Mesenchymal stem cell (in vitro differentiated cells and primary cell): Measurements from ENCODE around the gene EP400.

Experiments
- DNase-seq: peaks from one replicate; pipeline ENCODE4 v3.0.0-alpha.2; 2013
- H2AFZ ChIP-seq: one replicate; pipeline ENCODE4 v1.6.1; 2013; ENCODE audit warnings: low read depth, mild to moderate bottlenecking, control low read depth, inconsistent platforms, low read length, moderate library complexity
- H2AK5ac ChIP-seq: 2 replicates; pipeline ENCODE4 v1.6.1; 2013; ENCODE audit warnings: low read length, moderate library complexity, mild to moderate bottlenecking, inconsistent platforms; ENCODE audit not compliant: severe bottlenecking
- H2BK120ac ChIP-seq: one replicate; pipeline ENCODE4 v1.6.1; 2013; ENCODE audit warnings: low read depth, mild to moderate bottlenecking, inconsistent platforms, low read length, moderate library complexity
- H2BK12ac ChIP-seq, 2 experiments: one replicate each; pipeline ENCODE4 v1.6.1; 2013; ENCODE audit warnings: inconsistent platforms in 2 of 2, low read length in 2 of 2, mild to moderate bottlenecking in 2 of 2, moderate library complexity in 2 of 2, control low read depth in 1 of 2
- H2BK15ac ChIP-seq: one replicate; pipeline ENCODE4 v1.6.1; 2013; ENCODE audit warnings: mild to moderate bottlenecking, low read depth, inconsistent platforms; ENCODE audit not compliant: poor library complexity, severe bottlenecking
- H2BK5ac ChIP-seq: 2 replicates; pipeline ENCODE4 v1.6.1; 2013; ENCODE audit warnings: low read depth, mild to moderate bottlenecking, low read length, control low read depth, inconsistent platforms; ENCODE audit not compliant: poor library complexity, severe bottlenecking
- H3K14ac ChIP-seq, 2 experiments: one replicate each; pipeline ENCODE4 v1.6.1; 2013; ENCODE audit warnings: inconsistent platforms in 2 of 2, low read length in 2 of 2, control low read depth in 1 of 2, mild to moderate bottlenecking in 1 of 2, moderate library complexity in 1 of 2
- H3K18ac ChIP-seq, 2 experiments: one replicate each; pipeline ENCODE4 v1.6.1; 2013; ENCODE audit warnings: inconsistent platforms in 2 of 2, low read length in 2 of 2, control low read depth in 1 of 2, low read depth in 1 of 2, mild to moderate bottlenecking in 1 of 2
- H3K23ac ChIP-seq, 2 experiments: one replicate each; pipeline ENCODE4 v1.6.1; 2013; ENCODE audit warnings: inconsistent platforms in 2 of 2, low read length in 2 of 2, mild to moderate bottlenecking in 2 of 2, moderate library complexity in 2 of 2, control low read depth in 1 of 2
- H3K27ac ChIP-seq: 2 replicates; pipeline ENCODE4 v1.5.1; 2013; ENCODE audit warnings: mild to moderate bottlenecking, moderate library complexity, low read length, control low read depth, inconsistent platforms; ENCODE audit not compliant: poor library complexity, severe bottlenecking
- H3K27me3 ChIP-seq, 2 experiments: 2 replicates each; pipeline versions ENCODE4 v1.6.1 to v1.7.0; 2013; ENCODE audit warnings: low read length in 2 of 2, mild to moderate bottlenecking in 2 of 2, moderate library complexity in 2 of 2, control low read depth in 1 of 2, inconsistent platforms in 1 of 2; ENCODE audit not compliant: control insufficient read depth in 1 of 2, insufficient read depth in 1 of 2
- H3K36me3 ChIP-seq, 2 experiments: 2 replicates each; pipeline versions ENCODE4 v1.6.1 to v1.7.0; 2013; ENCODE audit warnings: low read length in 2 of 2, control low read depth in 1 of 2, inconsistent platforms in 1 of 2, low read depth in 1 of 2, mild to moderate bottlenecking in 1 of 2; ENCODE audit not compliant: insufficient read depth in 2 of 2, control insufficient read depth in 1 of 2
- H3K4ac ChIP-seq, 2 experiments: one replicate each; pipeline ENCODE4 v1.6.1; 2013; ENCODE audit warnings: inconsistent platforms in 2 of 2, low read length in 2 of 2, mild to moderate bottlenecking in 2 of 2, moderate library complexity in 2 of 2, control low read depth in 1 of 2, low read depth in 1 of 2
- H3K4me1 ChIP-seq: 2 replicates; pipeline ENCODE4 v1.6.1; 2013; ENCODE audit warnings: low read depth, low read length, control low read depth; ENCODE audit not compliant: control insufficient read depth, insufficient read depth
- H3K4me2 ChIP-seq: 2 replicates; pipeline ENCODE4 v1.6.1; 2013; ENCODE audit warnings: low read length, mild to moderate bottlenecking, inconsistent platforms; ENCODE audit not compliant: poor library complexity, severe bottlenecking
- H3K4me3 ChIP-seq, 2 experiments: 2 replicates each; pipeline versions ENCODE4 v1.5.1 to v1.7.0; 2013; ENCODE audit warnings: low read length in 2 of 2, mild to moderate bottlenecking in 2 of 2, control low read depth in 1 of 2, low read depth in 1 of 2; ENCODE audit not compliant: insufficient read depth in 1 of 2
- H3K79me1 ChIP-seq: replicated peaks from 2 replicates; pipeline ENCODE4 v1.6.1; 2013; ENCODE audit warnings: mild to moderate bottlenecking, control low read depth, low read length, inconsistent platforms; ENCODE audit not compliant: poor library complexity, severe bottlenecking
- H3K9ac ChIP-seq: 2 replicates; pipeline ENCODE4 v1.7.0; 2013; ENCODE audit warnings: mild to moderate bottlenecking, low read length, moderate library complexity
- H3K9me3 ChIP-seq: 2 replicates; pipeline ENCODE4 v1.7.0; 2013; ENCODE audit warnings: mild to moderate bottlenecking, low read length; ENCODE audit not compliant: control insufficient read depth
- H4K8ac ChIP-seq: one replicate; pipeline ENCODE4 v1.6.1; 2013; ENCODE audit warnings: inconsistent platforms, mild to moderate bottlenecking, low read length, moderate library complexity
- H4K91ac ChIP-seq: one replicate; pipeline ENCODE4 v1.6.1; 2013; ENCODE audit warnings: mild to moderate bottlenecking, low read length, inconsistent platforms
- WGBS: methylation state at CpG from one replicate; pipeline ENCODE4 v1.1.7; 2013; ENCODE audit warnings: mixed read lengths; 5-methylcytosine and 5-hydroxymethylcytosine counted together

EP400 gene

GRCh38 chr12:131905081-131905629 lies 44.6 kb upstream of the EP400 start:
- Histone ChIP-seq H3K4ac (no peak overlapping the region), H3K9me3 (no peaks in the 10 kb centered on the region), H3K4me3 (no peak overlapping the region), H2BK15ac (no peak overlapping the region), H2AFZ (no peak overlapping the region), H3K4me1 (peaks cover 22% of the 10 kb centered on the region), H2AK5ac (no peak overlapping the region), H3K36me3 (peaks cover 7 to 93% of the 10 kb centered on the region in 2 experiments), H3K14ac (no peak overlapping the region), H3K4me2 (no peak overlapping the region), H4K8ac (no peak overlapping the region), H3K27me3 (no peaks in the 10 kb centered on the region), H3K27ac (no peak overlapping the region), H3K79me1 (peaks cover 76% of the 10 kb centered on the region), H2BK120ac (no peak overlapping the region), H3K23ac (no peak overlapping the region), H2BK12ac (no peak overlapping the region), H4K91ac (no peak overlapping the region), H2BK5ac (no peak overlapping the region), H3K9ac (no peak overlapping the region), H3K18ac (no peak overlapping the region)
- 90% methylated on average over 13 of the region's 13 CpGs for WGBS
- DNase-seq = no peak

- no peak overlapping the region for H3K18ac ChIP-seq
- H3K4me3 ChIP-seq = no peak overlapping the region
- H3K9me3 ChIP-seq = no peaks in the 10 kb centered on the region
- no peaks in the 10 kb centered on the region for H3K27me3 ChIP-seq
- no peak overlapping the region for H2BK15ac ChIP-seq
- H3K36me3 ChIP-seq = peaks cover 12 to 93% of the 10 kb centered on the region in 2 experiments
- no peak overlapping the region for H3K4me2 ChIP-seq
- H4K8ac ChIP-seq = no peak overlapping the region
- 97% methylated on average over 15 of the region's 15 CpGs for WGBS
- peaks cover 72% of the 10 kb centered on the region for H3K79me1 ChIP-seq
- H2AK5ac ChIP-seq = no peak overlapping the region
- H3K4ac ChIP-seq = no peak overlapping the region
- DNase-seq = no peak
- no peak overlapping the region for H4K91ac ChIP-seq
- H3K14ac ChIP-seq = no peak overlapping the region
- no peak overlapping the region for H3K9ac ChIP-seq
- H2BK5ac ChIP-seq = no peak overlapping the region
- no peak overlapping the region for H2AFZ ChIP-seq
- no peak overlapping the region for H2BK120ac ChIP-seq
- H3K4me1 ChIP-seq = peaks cover 22% of the 10 kb centered on the region
- H2BK12ac ChIP-seq = no peak overlapping the region
- no peak overlapping the region for H3K23ac ChIP-seq
- no peak overlapping the region for H3K27ac ChIP-seq
These were observed 44.1 kb upstream of the EP400 start for GRCh38 chr12:131905630-131906091.

GRCh38 chr12:131907379-131908091 lies 42.2 kb upstream of the EP400 start:
- DNase-seq = no peak
- no peak overlapping the region for H3K9ac ChIP-seq
- no peak overlapping the region for H3K4me3 ChIP-seq
- H2BK120ac ChIP-seq = no peak overlapping the region
- H2AFZ ChIP-seq = no peak overlapping the region
- peaks cover 28 to 95% of the 10 kb centered on the region in 2 experiments for H3K36me3 ChIP-seq
- no peaks in the 10 kb centered on the region for H3K27me3 ChIP-seq
- no peak overlapping the region for H3K4me2 ChIP-seq
- H3K18ac ChIP-seq = no peak overlapping the region
- H3K79me1 ChIP-seq = peaks cover 59% of the 10 kb centered on the region
- no peak overlapping the region for H4K91ac ChIP-seq
- no peak overlapping the region for H2BK5ac ChIP-seq
- 95% methylated on average over 19 of the region's 31 CpGs for WGBS
- no peak overlapping the region for H4K8ac ChIP-seq
- H2BK12ac ChIP-seq = no peak overlapping the region
- H3K4ac ChIP-seq = no peak overlapping the region
- H3K4me1 ChIP-seq = peaks cover 34% of the 10 kb centered on the region
- no peak overlapping the region for H3K23ac ChIP-seq
- H2AK5ac ChIP-seq = no peak overlapping the region
- H3K9me3 ChIP-seq = no peaks in the 10 kb centered on the region
- no peak overlapping the region for H3K14ac ChIP-seq
- H2BK15ac ChIP-seq = no peak overlapping the region
- no peak overlapping the region for H3K27ac ChIP-seq

GRCh38 chr12:131908092-131909080 lies 41.4 kb upstream of the EP400 start:
- Histone ChIP-seq H3K4me3 (no peak overlapping the region), H2BK5ac (no peak overlapping the region), H3K36me3 (peaks cover 28 to 92% of the 10 kb centered on the region in 2 experiments), H4K8ac (no peak overlapping the region), H3K23ac (no peak overlapping the region), H3K27me3 (no peaks in the 10 kb centered on the region), H3K79me1 (peaks cover 55% of the 10 kb centered on the region), H3K27ac (no peak overlapping the region), H2BK120ac (no peak overlapping the region), H3K9ac (no peak overlapping the region), H2BK12ac (no peak overlapping the region), H2AK5ac (no peak overlapping the region), H3K14ac (no peak overlapping the region), H2BK15ac (no peak overlapping the region), H3K18ac (no peak overlapping the region), H3K4me1 (peaks cover 35% of the 10 kb centered on the region), H4K91ac (no peak overlapping the region), H3K4ac (no peak overlapping the region), H2AFZ (no peak overlapping the region), H3K4me2 (no peak overlapping the region), H3K9me3 (no peaks in the 10 kb centered on the region)
- 97% methylated on average over 95 of the region's 96 CpGs for WGBS
- no peak for DNase-seq
